Mesenchymal stem cell (in vitro differentiated cells and primary cell): ENCODE data around the gene GRHL1.

Experiments
- DNase-seq: peaks from one replicate; pipeline ENCODE4 v3.0.0-alpha.2; 2013
- H2AFZ ChIP-seq: one replicate; pipeline ENCODE4 v1.6.1; 2013; ENCODE audit warnings: low read depth, mild to moderate bottlenecking, control low read depth, inconsistent platforms, low read length, moderate library complexity
- H2AK5ac ChIP-seq: 2 replicates; pipeline ENCODE4 v1.6.1; 2013; ENCODE audit warnings: low read length, moderate library complexity, mild to moderate bottlenecking, inconsistent platforms; ENCODE audit not compliant: severe bottlenecking
- H2BK120ac ChIP-seq: one replicate; pipeline ENCODE4 v1.6.1; 2013; ENCODE audit warnings: low read depth, mild to moderate bottlenecking, inconsistent platforms, low read length, moderate library complexity
- H2BK12ac ChIP-seq, 2 experiments: one replicate each; pipeline ENCODE4 v1.6.1; 2013; ENCODE audit warnings: inconsistent platforms in 2 of 2, low read length in 2 of 2, mild to moderate bottlenecking in 2 of 2, moderate library complexity in 2 of 2, control low read depth in 1 of 2
- H2BK15ac ChIP-seq: one replicate; pipeline ENCODE4 v1.6.1; 2013; ENCODE audit warnings: mild to moderate bottlenecking, low read depth, inconsistent platforms; ENCODE audit not compliant: poor library complexity, severe bottlenecking
- H2BK5ac ChIP-seq: 2 replicates; pipeline ENCODE4 v1.6.1; 2013; ENCODE audit warnings: low read depth, mild to moderate bottlenecking, low read length, control low read depth, inconsistent platforms; ENCODE audit not compliant: poor library complexity, severe bottlenecking
- H3K14ac ChIP-seq, 2 experiments: one replicate each; pipeline ENCODE4 v1.6.1; 2013; ENCODE audit warnings: inconsistent platforms in 2 of 2, low read length in 2 of 2, control low read depth in 1 of 2, mild to moderate bottlenecking in 1 of 2, moderate library complexity in 1 of 2
- H3K18ac ChIP-seq, 2 experiments: one replicate each; pipeline ENCODE4 v1.6.1; 2013; ENCODE audit warnings: inconsistent platforms in 2 of 2, low read length in 2 of 2, control low read depth in 1 of 2, low read depth in 1 of 2, mild to moderate bottlenecking in 1 of 2
- H3K23ac ChIP-seq, 2 experiments: one replicate each; pipeline ENCODE4 v1.6.1; 2013; ENCODE audit warnings: inconsistent platforms in 2 of 2, low read length in 2 of 2, mild to moderate bottlenecking in 2 of 2, moderate library complexity in 2 of 2, control low read depth in 1 of 2
- H3K27ac ChIP-seq: 2 replicates; pipeline ENCODE4 v1.5.1; 2013; ENCODE audit warnings: mild to moderate bottlenecking, moderate library complexity, low read length, control low read depth, inconsistent platforms; ENCODE audit not compliant: poor library complexity, severe bottlenecking
- H3K27me3 ChIP-seq, 2 experiments: 2 replicates each; pipeline versions ENCODE4 v1.6.1 to v1.7.0; 2013; ENCODE audit warnings: low read length in 2 of 2, mild to moderate bottlenecking in 2 of 2, moderate library complexity in 2 of 2, control low read depth in 1 of 2, inconsistent platforms in 1 of 2; ENCODE audit not compliant: control insufficient read depth in 1 of 2, insufficient read depth in 1 of 2
- H3K36me3 ChIP-seq, 2 experiments: 2 replicates each; pipeline versions ENCODE4 v1.6.1 to v1.7.0; 2013; ENCODE audit warnings: low read length in 2 of 2, control low read depth in 1 of 2, inconsistent platforms in 1 of 2, low read depth in 1 of 2, mild to moderate bottlenecking in 1 of 2; ENCODE audit not compliant: insufficient read depth in 2 of 2, control insufficient read depth in 1 of 2
- H3K4ac ChIP-seq, 2 experiments: one replicate each; pipeline ENCODE4 v1.6.1; 2013; ENCODE audit warnings: inconsistent platforms in 2 of 2, low read length in 2 of 2, mild to moderate bottlenecking in 2 of 2, moderate library complexity in 2 of 2, control low read depth in 1 of 2, low read depth in 1 of 2
- H3K4me1 ChIP-seq: 2 replicates; pipeline ENCODE4 v1.6.1; 2013; ENCODE audit warnings: low read depth, low read length, control low read depth; ENCODE audit not compliant: control insufficient read depth, insufficient read depth
- H3K4me2 ChIP-seq: 2 replicates; pipeline ENCODE4 v1.6.1; 2013; ENCODE audit warnings: low read length, mild to moderate bottlenecking, inconsistent platforms; ENCODE audit not compliant: poor library complexity, severe bottlenecking
- H3K4me3 ChIP-seq, 2 experiments: 2 replicates each; pipeline versions ENCODE4 v1.5.1 to v1.7.0; 2013; ENCODE audit warnings: low read length in 2 of 2, mild to moderate bottlenecking in 2 of 2, control low read depth in 1 of 2, low read depth in 1 of 2; ENCODE audit not compliant: insufficient read depth in 1 of 2
- H3K79me1 ChIP-seq: replicated peaks from 2 replicates; pipeline ENCODE4 v1.6.1; 2013; ENCODE audit warnings: mild to moderate bottlenecking, control low read depth, low read length, inconsistent platforms; ENCODE audit not compliant: poor library complexity, severe bottlenecking
- H3K9ac ChIP-seq: 2 replicates; pipeline ENCODE4 v1.7.0; 2013; ENCODE audit warnings: mild to moderate bottlenecking, low read length, moderate library complexity
- H3K9me3 ChIP-seq: 2 replicates; pipeline ENCODE4 v1.7.0; 2013; ENCODE audit warnings: mild to moderate bottlenecking, low read length; ENCODE audit not compliant: control insufficient read depth
- H4K8ac ChIP-seq: one replicate; pipeline ENCODE4 v1.6.1; 2013; ENCODE audit warnings: inconsistent platforms, mild to moderate bottlenecking, low read length, moderate library complexity
- H4K91ac ChIP-seq: one replicate; pipeline ENCODE4 v1.6.1; 2013; ENCODE audit warnings: mild to moderate bottlenecking, low read length, inconsistent platforms
- WGBS: methylation state at CpG from one replicate; pipeline ENCODE4 v1.1.7; 2013; ENCODE audit warnings: mixed read lengths; 5-methylcytosine and 5-hydroxymethylcytosine counted together

Gene GRHL1

GRCh38 chr2:9944330-9944758 lies 7.1 kb upstream of the GRHL1 start:
- no peak overlapping the region for H3K23ac ChIP-seq
- H3K4ac ChIP-seq: no peak overlapping the region
- no peak overlapping the region for H4K8ac ChIP-seq
- no peak overlapping the region for H3K4me2 ChIP-seq
- H2BK5ac ChIP-seq: no peak overlapping the region
- no peaks in the 10 kb centered on the region for H3K36me3 ChIP-seq
- no peaks in the 10 kb centered on the region for H3K79me1 ChIP-seq
- no peak overlapping the region for H3K14ac ChIP-seq
- no peak overlapping the region for H3K4me3 ChIP-seq
- H3K4me1 ChIP-seq: peaks cover 16% of the 10 kb centered on the region
- no peak overlapping the region for H4K91ac ChIP-seq
- H3K9ac ChIP-seq: no peak overlapping the region
- no peak overlapping the region for H2AK5ac ChIP-seq
- WGBS: 93% methylated on average over 3 of the region's 3 CpGs
- no peak overlapping the region for H2BK15ac ChIP-seq
- H2BK120ac ChIP-seq: no peak overlapping the region
- H3K9me3 ChIP-seq: no peaks in the 10 kb centered on the region
- H3K27me3 ChIP-seq: peaks cover 12 to 23% of the 10 kb centered on the region in 2 experiments
- no peak overlapping the region for H3K27ac ChIP-seq
- no peak overlapping the region for H3K18ac ChIP-seq
- H2BK12ac ChIP-seq: no peak overlapping the region
- no peak overlapping the region for H2AFZ ChIP-seq
- DNase-seq: no peak

- peak; percentile 11 for DNase-seq
- no peak overlapping the region for H4K91ac ChIP-seq
- no peak overlapping the region for H3K4me2 ChIP-seq
- no peak overlapping the region for H3K9ac ChIP-seq
- H3K27ac ChIP-seq: no peak overlapping the region
- no peak overlapping the region for H2BK12ac ChIP-seq
- H2AK5ac ChIP-seq: no peak overlapping the region
- no peak overlapping the region for H3K23ac ChIP-seq
- H3K4ac ChIP-seq: no peak overlapping the region
- H3K9me3 ChIP-seq: no peaks in the 10 kb centered on the region
- H3K4me1 ChIP-seq: peaks cover 13% of the 10 kb centered on the region
- no peak overlapping the region for H3K14ac ChIP-seq
- H3K27me3 ChIP-seq: peaks cover 18 to 33% of the 10 kb centered on the region in 2 experiments
- H3K18ac ChIP-seq: no peak overlapping the region
- WGBS: 82% methylated on average over 7 of the region's 7 CpGs
- H2BK15ac ChIP-seq: no peak overlapping the region
- no peak overlapping the region for H4K8ac ChIP-seq
- H2BK5ac ChIP-seq: no peak overlapping the region
- no peak overlapping the region for H2BK120ac ChIP-seq
- H3K79me1 ChIP-seq: no peaks in the 10 kb centered on the region
- no peak overlapping the region for H3K4me3 ChIP-seq
- no peaks in the 10 kb centered on the region for H3K36me3 ChIP-seq
- no peak overlapping the region for H2AFZ ChIP-seq
These were observed 5.9 kb upstream of the GRHL1 start for GRCh38 chr2:9945596-9945995.

- Histone ChIP-seq H3K4me2 (no peak overlapping the region), H2BK15ac (no peak overlapping the region), H3K23ac (no peak overlapping the region), H3K4ac (no peak overlapping the region), H3K4me3 (no peak overlapping the region), H3K9ac (no peak overlapping the region), H3K9me3 (no peaks in the 10 kb centered on the region), H2BK12ac (peak overlapping the region in 1 of 2 experiments; percentile 15), H2AK5ac (no peak overlapping the region), H3K18ac (no peak overlapping the region), H3K14ac (no peak overlapping the region), H4K8ac (no peak overlapping the region), H2AFZ (no peak overlapping the region), H2BK5ac (no peak overlapping the region), H3K27me3 (peaks cover 18 to 33% of the 10 kb centered on the region in 2 experiments), H4K91ac (no peak overlapping the region), H2BK120ac (no peak overlapping the region), H3K36me3 (no peaks in the 10 kb centered on the region), H3K79me1 (no peaks in the 10 kb centered on the region), H3K4me1 (peaks cover 14% of the 10 kb centered on the region), H3K27ac (no peak overlapping the region)
- WGBS: 97% methylated on average over 7 of the region's 7 CpGs
- DNase-seq: no peak
These were observed 5.4 kb upstream of the GRHL1 start for GRCh38 chr2:9946076-9946475.

- no peaks in the 10 kb centered on the region for H3K36me3 ChIP-seq
- no peak overlapping the region for H2AFZ ChIP-seq
- 82% methylated on average over 4 of the region's 5 CpGs for WGBS
- H2BK5ac ChIP-seq: no peak overlapping the region
- H3K27ac ChIP-seq: no peak overlapping the region
- H3K9ac ChIP-seq: no peak overlapping the region
- no peak overlapping the region for H4K91ac ChIP-seq
- DNase-seq: no peak
- peaks cover 10% of the 10 kb centered on the region for H3K4me1 ChIP-seq
- no peak overlapping the region for H3K4me2 ChIP-seq
- H3K9me3 ChIP-seq: no peaks in the 10 kb centered on the region
- H2BK120ac ChIP-seq: no peak overlapping the region
- H2BK12ac ChIP-seq: no peak overlapping the region
- H2BK15ac ChIP-seq: no peak overlapping the region
- no peak overlapping the region for H3K23ac ChIP-seq
- no peak overlapping the region for H3K4me3 ChIP-seq
- no peak overlapping the region for H4K8ac ChIP-seq
- H3K27me3 ChIP-seq: peaks cover 18 to 33% of the 10 kb centered on the region in 2 experiments
- no peaks in the 10 kb centered on the region for H3K79me1 ChIP-seq
- H2AK5ac ChIP-seq: no peak overlapping the region
- H3K14ac ChIP-seq: no peak overlapping the region
- no peak overlapping the region for H3K4ac ChIP-seq
- no peak overlapping the region for H3K18ac ChIP-seq
These were observed 4.7 kb upstream of the GRHL1 start for GRCh38 chr2:9946818-9947217.
